ENCODE results near the gene SH3BP5.

Gene SH3BP5

GRCh38 chr3:15314276-15314675, 18.1 kb downstream of the SH3BP5 start:
- Histone ChIP-seq H3K36me3 (ENCODE audit: control insufficient read depth in 2 of 2, insufficient read depth in 2 of 2, low read length in 2 of 2) (no peaks in the 10 kb centered on the region), H3K9me3 (ENCODE audit: control insufficient read depth in 2 of 2, low read length in 2 of 2) (no peaks in the 10 kb centered on the region), H3K4me3 (ENCODE audit: low read length in 2 of 2) (no peak overlapping the region), H3K27ac (ENCODE audit: low read depth in 2 of 2, low read length in 2 of 2) (no peak overlapping the region), H3K9ac (ENCODE audit: low read depth in 1 of 2, low read length in 2 of 2) (no peak overlapping the region), H3K4me1 (ENCODE audit: control insufficient read depth in 2 of 2, insufficient read depth in 2 of 2, low read length in 2 of 2) (peaks cover 5 to 12% of the 10 kb centered on the region in 2 donors), H3K27me3 (ENCODE audit: control insufficient read depth in 2 of 2, insufficient read depth in 2 of 2, low read length in 2 of 2) (no peaks in the 10 kb centered on the region)

GRCh38 chr3:15313461-15313860, 18.9 kb downstream of the SH3BP5 start:
- no peaks in the 10 kb centered on the region for H3K27me3 ChIP-seq (ENCODE audit: control insufficient read depth in 2 of 2, insufficient read depth in 2 of 2, low read length in 2 of 2)
- no peaks in the 10 kb centered on the region for H3K36me3 ChIP-seq (ENCODE audit: control insufficient read depth in 2 of 2, insufficient read depth in 2 of 2, low read length in 2 of 2)
- H3K4me3 ChIP-seq (ENCODE audit: low read length in 2 of 2) = no peak overlapping the region
- no peak overlapping the region for H3K27ac ChIP-seq (ENCODE audit: low read depth in 2 of 2, low read length in 2 of 2)
- H3K9me3 ChIP-seq (ENCODE audit: control insufficient read depth in 2 of 2, low read length in 2 of 2) = no peaks in the 10 kb centered on the region
- peaks cover 5 to 10% of the 10 kb centered on the region in 2 donors for H3K4me1 ChIP-seq (ENCODE audit: control insufficient read depth in 2 of 2, insufficient read depth in 2 of 2, low read length in 2 of 2)
- no peak overlapping the region for H3K9ac ChIP-seq (ENCODE audit: low read depth in 1 of 2, low read length in 2 of 2)

- H3K4me1 ChIP-seq (ENCODE audit: control insufficient read depth in 2 of 2, insufficient read depth in 2 of 2, low read length in 2 of 2) = peaks cover 3 to 10% of the 10 kb centered on the region in 2 donors
- H3K4me3 ChIP-seq (ENCODE audit: low read length in 2 of 2) = no peak overlapping the region
- no peak overlapping the region for H3K9ac ChIP-seq (ENCODE audit: low read depth in 1 of 2, low read length in 2 of 2)
- no peaks in the 10 kb centered on the region for H3K36me3 ChIP-seq (ENCODE audit: control insufficient read depth in 2 of 2, insufficient read depth in 2 of 2, low read length in 2 of 2)
- H3K27ac ChIP-seq (ENCODE audit: low read depth in 2 of 2, low read length in 2 of 2) = no peak overlapping the region
- no peaks in the 10 kb centered on the region for H3K9me3 ChIP-seq (ENCODE audit: control insufficient read depth in 2 of 2, low read length in 2 of 2)
- no peaks in the 10 kb centered on the region for H3K27me3 ChIP-seq (ENCODE audit: control insufficient read depth in 2 of 2, insufficient read depth in 2 of 2, low read length in 2 of 2)
Observed at GRCh38 chr3:15312550-15312949, 19.8 kb downstream of the SH3BP5 start.

GRCh38 chr3:15310491-15311370, 21.7 kb downstream of the SH3BP5 start:
- no peaks in the 10 kb centered on the region for H3K36me3 ChIP-seq (ENCODE audit: control insufficient read depth in 2 of 2, insufficient read depth in 2 of 2, low read length in 2 of 2)
- no peak overlapping the region for H3K4me3 ChIP-seq (ENCODE audit: low read length in 2 of 2)
- H3K4me1 ChIP-seq (ENCODE audit: control insufficient read depth in 2 of 2, insufficient read depth in 2 of 2, low read length in 2 of 2) = peaks cover 0 to 10% of the 10 kb centered on the region in 2 donors
- peak overlapping the region in 1 of 2 donors; percentile 1 for H3K9ac ChIP-seq (ENCODE audit: low read depth in 1 of 2, low read length in 2 of 2)
- H3K27ac ChIP-seq (ENCODE audit: low read depth in 2 of 2, low read length in 2 of 2) = peak overlapping the region in 1 of 2 donors; percentile 57
- no peaks in the 10 kb centered on the region for H3K9me3 ChIP-seq (ENCODE audit: control insufficient read depth in 2 of 2, low read length in 2 of 2)
- no peaks in the 10 kb centered on the region for H3K27me3 ChIP-seq (ENCODE audit: control insufficient read depth in 2 of 2, insufficient read depth in 2 of 2, low read length in 2 of 2)

- Histone ChIP-seq H3K9me3 (ENCODE audit: control insufficient read depth in 2 of 2, low read length in 2 of 2) (no peaks in the 10 kb centered on the region), H3K36me3 (ENCODE audit: control insufficient read depth in 2 of 2, insufficient read depth in 2 of 2, low read length in 2 of 2) (no peaks in the 10 kb centered on the region), H3K4me3 (ENCODE audit: low read length in 2 of 2) (no peak overlapping the region), H3K4me1 (ENCODE audit: control insufficient read depth in 2 of 2, insufficient read depth in 2 of 2, low read length in 2 of 2) (peaks cover 4 to 10% of the 10 kb centered on the region in 2 donors), H3K9ac (ENCODE audit: low read depth in 1 of 2, low read length in 2 of 2) (no peak overlapping the region), H3K27ac (ENCODE audit: low read depth in 2 of 2, low read length in 2 of 2) (no peak overlapping the region), H3K27me3 (ENCODE audit: control insufficient read depth in 2 of 2, insufficient read depth in 2 of 2, low read length in 2 of 2) (no peaks in the 10 kb centered on the region)
Observed at GRCh38 chr3:15309662-15310335, 22.6 kb downstream of the SH3BP5 start.

- H3K27me3 ChIP-seq (ENCODE audit: control insufficient read depth in 2 of 2, insufficient read depth in 2 of 2, low read length in 2 of 2) = no peaks in the 10 kb centered on the region
- no peaks in the 10 kb centered on the region for H3K9me3 ChIP-seq (ENCODE audit: control insufficient read depth in 2 of 2, low read length in 2 of 2)
- no peak overlapping the region for H3K27ac ChIP-seq (ENCODE audit: low read depth in 2 of 2, low read length in 2 of 2)
- no peak overlapping the region for H3K9ac ChIP-seq (ENCODE audit: low read depth in 1 of 2, low read length in 2 of 2)
- H3K4me3 ChIP-seq (ENCODE audit: low read length in 2 of 2) = no peak overlapping the region
- H3K4me1 ChIP-seq (ENCODE audit: control insufficient read depth in 2 of 2, insufficient read depth in 2 of 2, low read length in 2 of 2) = peaks cover 4 to 10% of the 10 kb centered on the region in 2 donors
- peaks cover 0 to 3% of the 10 kb centered on the region in 2 donors for H3K36me3 ChIP-seq (ENCODE audit: control insufficient read depth in 2 of 2, insufficient read depth in 2 of 2, low read length in 2 of 2)
Observed at GRCh38 chr3:15307580-15307979, 24.8 kb downstream of the SH3BP5 start.

- no peaks in the 10 kb centered on the region for H3K27me3 ChIP-seq (ENCODE audit: control insufficient read depth in 2 of 2, insufficient read depth in 2 of 2, low read length in 2 of 2)
- no peak overlapping the region for H3K4me3 ChIP-seq (ENCODE audit: low read length in 2 of 2)
- no peak overlapping the region for H3K9ac ChIP-seq (ENCODE audit: low read depth in 1 of 2, low read length in 2 of 2)
- H3K4me1 ChIP-seq (ENCODE audit: control insufficient read depth in 2 of 2, insufficient read depth in 2 of 2, low read length in 2 of 2) = peaks cover 4 to 10% of the 10 kb centered on the region in 2 donors
- peaks cover 0 to 3% of the 10 kb centered on the region in 2 donors for H3K36me3 ChIP-seq (ENCODE audit: control insufficient read depth in 2 of 2, insufficient read depth in 2 of 2, low read length in 2 of 2)
- no peaks in the 10 kb centered on the region for H3K9me3 ChIP-seq (ENCODE audit: control insufficient read depth in 2 of 2, low read length in 2 of 2)
- H3K27ac ChIP-seq (ENCODE audit: low read depth in 2 of 2, low read length in 2 of 2) = no peak overlapping the region
Observed at GRCh38 chr3:15306979-15307359, 25.4 kb downstream of the SH3BP5 start.

GRCh38 chr3:15305359-15305844, 27.0 kb downstream of the SH3BP5 start:
- H3K4me3 ChIP-seq (ENCODE audit: low read length in 2 of 2) = no peak overlapping the region
- no peaks in the 10 kb centered on the region for H3K27me3 ChIP-seq (ENCODE audit: control insufficient read depth in 2 of 2, insufficient read depth in 2 of 2, low read length in 2 of 2)
- H3K9me3 ChIP-seq (ENCODE audit: control insufficient read depth in 2 of 2, low read length in 2 of 2) = no peaks in the 10 kb centered on the region
- H3K9ac ChIP-seq (ENCODE audit: low read depth in 1 of 2, low read length in 2 of 2) = no peak overlapping the region
- no peak overlapping the region for H3K27ac ChIP-seq (ENCODE audit: low read depth in 2 of 2, low read length in 2 of 2)
- H3K4me1 ChIP-seq (ENCODE audit: control insufficient read depth in 2 of 2, insufficient read depth in 2 of 2, low read length in 2 of 2) = peaks cover 4% of the 10 kb centered on the region in 2 donors
- H3K36me3 ChIP-seq (ENCODE audit: control insufficient read depth in 2 of 2, insufficient read depth in 2 of 2, low read length in 2 of 2) = peaks cover 0 to 3% of the 10 kb centered on the region in 2 donors

GRCh38 chr3:15303728-15304127, 28.7 kb downstream of the SH3BP5 start:
- Histone ChIP-seq H3K9ac (ENCODE audit: low read depth in 1 of 2, low read length in 2 of 2) (no peak overlapping the region), H3K27me3 (ENCODE audit: control insufficient read depth in 2 of 2, insufficient read depth in 2 of 2, low read length in 2 of 2) (no peaks in the 10 kb centered on the region), H3K36me3 (ENCODE audit: control insufficient read depth in 2 of 2, insufficient read depth in 2 of 2, low read length in 2 of 2) (peaks cover 0 to 3% of the 10 kb centered on the region in 2 donors), H3K27ac (ENCODE audit: low read depth in 2 of 2, low read length in 2 of 2) (no peak overlapping the region), H3K9me3 (ENCODE audit: control insufficient read depth in 2 of 2, low read length in 2 of 2) (no peaks in the 10 kb centered on the region), H3K4me1 (ENCODE audit: control insufficient read depth in 2 of 2, insufficient read depth in 2 of 2, low read length in 2 of 2) (peaks cover 0 to 4% of the 10 kb centered on the region in 2 donors), H3K4me3 (ENCODE audit: low read length in 2 of 2) (no peak overlapping the region)

- peaks cover 0 to 4% of the 10 kb centered on the region in 2 donors for H3K4me1 ChIP-seq (ENCODE audit: control insufficient read depth in 2 of 2, insufficient read depth in 2 of 2, low read length in 2 of 2)
- no peak overlapping the region for H3K27ac ChIP-seq (ENCODE audit: low read depth in 2 of 2, low read length in 2 of 2)
- H3K36me3 ChIP-seq (ENCODE audit: control insufficient read depth in 2 of 2, insufficient read depth in 2 of 2, low read length in 2 of 2) = peaks cover 0 to 3% of the 10 kb centered on the region in 2 donors
- H3K9me3 ChIP-seq (ENCODE audit: control insufficient read depth in 2 of 2, low read length in 2 of 2) = no peaks in the 10 kb centered on the region
- H3K9ac ChIP-seq (ENCODE audit: low read depth in 1 of 2, low read length in 2 of 2) = no peak overlapping the region
- H3K4me3 ChIP-seq (ENCODE audit: low read length in 2 of 2) = no peak overlapping the region
- no peaks in the 10 kb centered on the region for H3K27me3 ChIP-seq (ENCODE audit: control insufficient read depth in 2 of 2, insufficient read depth in 2 of 2, low read length in 2 of 2)
Observed at GRCh38 chr3:15303216-15303615, 29.2 kb downstream of the SH3BP5 start.

Data from mucosa of rectum (tissue), 2 donors.